DMS153 (cell line): ENCODE measurements around the gene TACR1.
"Not testable (repeated sequence)": the region's sequence is repeated elsewhere in the genome, so short reads cannot be mapped to it uniquely, and the experiment has no call there.

Experiments
- DNase-seq: peaks from one replicate; lab custom pipeline; 2025; lab: John Stamatoyannopoulos, UW

Gene TACR1

GRCh38 chr2:75194184-75194868, 5.0 kb downstream of the TACR1 start:
- no peak for DNase-seq

GRCh38 chr2:75192496-75192895, 6.8 kb downstream of the TACR1 start:
- DNase-seq, result no peak

- DNase-seq, result no peak
Observed at GRCh38 chr2:75190271-75190990, 8.9 kb downstream of the TACR1 start.

GRCh38 chr2:75186821-75187220, 12.5 kb downstream of the TACR1 start:
- no peak for DNase-seq

GRCh38 chr2:75182606-75183005, 16.7 kb downstream of the TACR1 start:
- DNase-seq, result no peak

- no peak for DNase-seq
Observed at GRCh38 chr2:75180476-75180875, 18.8 kb downstream of the TACR1 start.

- no peak for DNase-seq
Observed at GRCh38 chr2:75177427-75177826, 21.9 kb downstream of the TACR1 start.

GRCh38 chr2:75175456-75175855, 23.9 kb downstream of the TACR1 start:
- no peak for DNase-seq

GRCh38 chr2:75174981-75175380, 24.3 kb downstream of the TACR1 start:
- DNase-seq, result no peak

- DNase-seq, result no peak
Observed at GRCh38 chr2:75174519-75174918, 24.8 kb downstream of the TACR1 start.

GRCh38 chr2:75173740-75174139, 25.6 kb downstream of the TACR1 start:
- DNase-seq, result no peak

- not testable (repeated sequence) for DNase-seq
Observed at GRCh38 chr2:75171423-75171822, 27.9 kb downstream of the TACR1 start.

- no peak for DNase-seq
Observed at GRCh38 chr2:75170889-75171288, 28.4 kb downstream of the TACR1 start.

GRCh38 chr2:75168186-75168585, 31.1 kb downstream of the TACR1 start:
- DNase-seq, result no peak

- no peak for DNase-seq
Observed at GRCh38 chr2:75166491-75166890, 32.8 kb downstream of the TACR1 start.

GRCh38 chr2:75162897-75163296, 36.4 kb downstream of the TACR1 start:
- no peak for DNase-seq

- no peak for DNase-seq
Observed at GRCh38 chr2:75162259-75162658, 37.1 kb downstream of the TACR1 start.

GRCh38 chr2:75157435-75157834, 41.9 kb downstream of the TACR1 start:
- DNase-seq, result no peak

- no peak for DNase-seq
Observed at GRCh38 chr2:75155115-75155514, 44.2 kb downstream of the TACR1 start.

- peak; percentile 79 for DNase-seq
Observed at GRCh38 chr2:75153221-75153620, 46.1 kb downstream of the TACR1 start.

- DNase-seq, result not testable (repeated sequence)
Observed at GRCh38 chr2:75152243-75152642, 47.1 kb downstream of the TACR1 start.

- DNase-seq, result not testable (repeated sequence)
Observed at GRCh38 chr2:75147884-75148283, 51.4 kb downstream of the TACR1 start.

- DNase-seq, result no peak
Observed at GRCh38 chr2:75146606-75147332, 52.6 kb downstream of the TACR1 start.
